NCI-H2196 treated with DMSO at 0.1 percent for 48 hours (cell line): ENCODE results near the gene PDE11A.

Experiments
- DNase-seq: peaks from one replicate; lab custom pipeline; 2025; ENCODE audit not compliant: unreplicated experiment; lab: John Stamatoyannopoulos, UW

Gene PDE11A

DNA sequence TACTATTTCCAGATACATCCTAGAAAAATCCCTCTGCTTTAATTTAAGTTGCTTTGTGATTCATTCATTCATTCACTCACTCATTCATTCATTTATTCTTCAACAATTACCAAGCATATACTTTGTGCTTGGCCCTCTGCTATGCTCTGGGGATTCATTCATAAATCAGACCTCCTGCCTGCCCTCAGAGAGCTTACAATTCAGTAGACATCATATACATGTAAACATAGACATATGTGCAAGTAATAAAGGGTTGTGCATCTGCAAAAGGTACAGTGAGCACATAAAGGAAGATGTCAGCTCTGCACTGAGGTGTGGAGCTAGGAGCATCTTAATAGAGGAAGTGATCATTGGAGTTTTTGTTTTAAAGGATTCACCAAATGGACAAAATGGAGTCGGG lies 490.6 kb downstream of the PDE11A start:
- no peak for DNase-seq

DNA sequence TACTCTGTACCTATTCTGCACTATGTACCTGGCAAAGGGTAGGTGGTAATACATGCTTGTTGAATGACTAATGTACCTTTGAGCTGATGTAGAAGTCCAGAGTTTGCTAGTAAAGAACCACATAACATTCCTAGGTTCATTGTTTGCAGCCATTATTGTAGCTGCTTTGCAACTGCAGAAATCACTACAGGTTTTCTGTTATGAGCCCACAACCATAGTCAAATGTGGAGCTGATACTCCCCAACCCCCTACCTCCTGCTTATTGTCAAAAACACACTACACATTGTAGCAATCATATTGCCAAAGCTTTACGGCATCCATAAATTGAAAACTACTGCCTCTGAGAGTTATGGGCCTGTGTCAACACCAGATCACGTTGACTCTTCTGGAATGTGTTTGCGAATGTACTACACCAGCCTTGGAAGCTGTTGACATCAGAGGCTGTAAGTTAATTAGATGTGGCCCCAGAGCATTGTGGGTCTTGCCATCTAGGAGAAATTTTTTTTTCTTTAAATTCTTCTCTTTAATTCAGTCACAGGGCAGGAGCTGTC lies 493.0 kb downstream of the PDE11A start:
- no peak for DNase-seq

DNA sequence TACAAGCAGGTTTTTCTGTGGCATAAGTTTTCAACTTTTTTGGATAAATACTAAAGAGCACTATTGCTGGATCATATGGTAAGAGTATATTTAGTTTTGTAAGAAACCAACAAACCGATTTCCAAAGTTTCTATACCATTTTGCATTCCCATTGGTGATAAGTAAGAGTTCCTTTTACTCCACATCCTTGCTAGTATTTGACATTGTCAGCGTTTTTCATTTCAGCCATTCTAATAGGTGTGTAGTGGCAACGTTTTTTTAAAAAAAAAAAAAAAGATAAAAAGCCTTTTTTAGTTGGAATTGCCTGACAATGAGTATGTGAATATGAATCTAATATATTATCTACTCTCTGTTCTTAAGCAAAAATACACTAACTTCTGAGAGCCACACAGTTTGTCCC lies 494.1 kb downstream of the PDE11A start:
- DNase-seq: no peak

DNA sequence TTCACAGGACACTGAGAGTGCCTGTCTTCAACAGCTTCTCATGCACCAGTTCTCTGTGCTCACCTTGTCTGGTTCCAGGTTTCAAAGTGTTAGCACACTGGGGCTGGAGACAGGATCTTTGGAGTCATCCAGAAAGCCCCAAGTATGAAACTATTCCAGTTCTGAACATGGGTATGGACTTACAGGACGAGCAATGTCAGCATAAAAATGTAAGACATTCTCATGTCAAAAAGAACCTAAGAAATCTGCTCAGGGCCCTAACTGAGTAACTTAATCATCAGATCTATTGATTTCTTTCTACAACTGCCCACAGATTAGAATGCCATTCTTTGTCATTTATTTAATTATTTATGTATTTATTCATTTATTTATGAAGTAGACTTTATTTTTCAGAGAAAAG lies 495.5 kb downstream of the PDE11A start:
- no peak for DNase-seq

DNA sequence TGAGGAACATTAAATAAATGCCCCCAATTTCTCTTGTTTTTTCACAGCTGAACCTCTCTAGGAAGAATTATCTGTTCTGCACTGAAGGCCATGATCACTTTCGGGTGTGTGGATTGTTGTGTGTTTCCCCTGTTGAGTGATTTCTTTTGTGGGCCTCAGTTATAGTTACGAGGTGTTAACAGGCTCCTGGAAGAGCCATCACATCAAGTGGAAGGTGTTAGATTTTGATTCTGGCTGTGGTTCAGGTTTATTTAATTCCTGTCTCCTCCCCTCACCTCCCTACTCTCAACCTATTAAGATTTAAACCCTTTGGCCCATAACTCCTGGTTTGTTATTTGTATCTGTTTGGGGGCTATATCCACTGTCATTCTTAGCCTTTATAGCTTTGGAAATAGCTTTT lies 497.2 kb downstream of the PDE11A start:
- DNase-seq: no peak

DNA sequence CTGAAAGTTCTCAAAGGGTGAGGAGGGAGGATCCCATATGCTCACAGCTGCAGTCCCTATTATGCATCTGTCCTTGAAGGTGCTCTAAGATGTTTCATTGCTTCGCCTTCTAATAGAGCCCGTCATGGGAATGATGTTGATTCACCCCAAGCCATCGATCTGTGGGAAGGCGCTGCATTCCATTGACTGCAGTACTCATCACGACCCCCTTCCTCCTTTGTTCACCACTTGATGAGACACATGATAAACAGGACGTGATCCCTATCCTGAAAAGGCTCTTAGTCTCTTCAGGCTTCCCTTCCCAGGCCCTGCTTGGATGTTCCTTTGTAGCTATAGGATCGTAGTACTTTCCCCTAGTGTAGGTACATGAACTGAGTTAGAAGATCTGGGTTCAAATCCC lies 498.2 kb downstream of the PDE11A start:
- DNase-seq: no peak
